NCI-H146 (cell line): ENCODE data around the gene SLC5A12.

Experiments used
- DNase-seq: peaks from one replicate; lab custom pipeline; 2025; lab: John Stamatoyannopoulos, UW

The SLC5A12 gene

GRCh38 chr11:26719289-26719973 lies 2.4 kb downstream of the SLC5A12 start:
- DNase-seq = no peak

- DNase-seq = no peak
These were observed 4.1 kb downstream of the SLC5A12 start for GRCh38 chr11:26717771-26718170.

DNA sequence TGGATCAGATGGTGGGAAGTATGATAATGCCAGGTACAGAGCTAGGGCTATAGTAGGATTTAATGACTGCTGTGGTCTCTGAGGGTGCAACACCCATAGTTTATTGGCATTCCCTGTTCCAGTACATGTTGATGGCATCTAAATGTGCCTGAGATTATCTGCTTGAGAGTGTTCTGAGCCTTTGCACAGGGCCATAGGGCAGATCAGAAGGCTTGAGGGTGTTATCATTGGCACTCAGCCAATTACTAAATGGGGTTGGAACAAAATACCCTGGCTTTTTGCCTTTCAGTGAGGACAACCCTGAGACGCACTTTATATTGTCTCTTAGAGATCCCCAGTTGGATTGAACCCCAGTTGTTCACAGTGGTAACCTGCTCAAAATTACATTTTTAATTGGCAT lies 6.7 kb downstream of the SLC5A12 start:
- DNase-seq = peak; percentile 77

DNA sequence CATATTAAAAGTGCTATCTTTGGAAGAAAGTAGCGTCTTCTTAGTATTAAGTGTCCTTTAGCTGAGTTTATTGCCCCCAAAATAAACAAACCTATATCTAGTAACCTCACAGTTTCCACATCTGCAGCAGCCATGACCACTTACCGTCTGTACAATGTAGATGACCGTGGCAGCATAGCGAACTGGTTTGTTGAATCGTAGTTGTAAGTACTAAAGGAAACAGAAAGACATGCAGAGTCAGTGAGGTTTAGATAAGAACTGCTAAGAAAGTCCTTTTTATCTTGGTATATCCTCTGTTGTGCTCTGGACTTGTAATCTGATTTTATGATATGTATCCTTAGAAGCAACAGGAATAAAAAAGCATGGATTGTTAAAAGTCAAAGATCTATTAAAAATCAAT lies 9.4 kb downstream of the SLC5A12 start:
- DNase-seq = no peak

GRCh38 chr11:26710489-26710888 lies 11.4 kb downstream of the SLC5A12 start:
- no peak for DNase-seq

GRCh38 chr11:26708736-26709456 lies 13.0 kb downstream of the SLC5A12 start:
- no peak for DNase-seq

GRCh38 chr11:26706181-26706580 lies 15.7 kb downstream of the SLC5A12 start:
- no peak for DNase-seq

DNA sequence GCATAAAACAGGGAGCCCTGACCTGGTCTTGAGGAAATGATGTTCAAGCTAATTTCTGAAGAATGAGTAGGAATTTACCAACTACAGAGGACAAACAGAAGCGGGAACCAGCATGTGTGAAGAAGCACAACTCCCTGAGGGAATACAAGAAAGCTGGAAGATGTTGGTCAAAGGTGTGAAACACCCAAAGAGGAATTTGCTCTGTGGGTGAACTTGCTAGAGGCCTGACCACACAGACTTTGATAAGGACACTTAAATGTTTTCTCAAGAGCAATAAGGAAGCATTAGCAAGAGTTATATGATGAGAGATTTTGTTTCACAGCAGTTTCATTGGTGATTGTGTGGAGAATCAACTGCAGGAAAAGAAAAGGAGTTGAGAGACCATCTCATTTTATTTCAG lies 17.6 kb downstream of the SLC5A12 start:
- no peak for DNase-seq

DNA sequence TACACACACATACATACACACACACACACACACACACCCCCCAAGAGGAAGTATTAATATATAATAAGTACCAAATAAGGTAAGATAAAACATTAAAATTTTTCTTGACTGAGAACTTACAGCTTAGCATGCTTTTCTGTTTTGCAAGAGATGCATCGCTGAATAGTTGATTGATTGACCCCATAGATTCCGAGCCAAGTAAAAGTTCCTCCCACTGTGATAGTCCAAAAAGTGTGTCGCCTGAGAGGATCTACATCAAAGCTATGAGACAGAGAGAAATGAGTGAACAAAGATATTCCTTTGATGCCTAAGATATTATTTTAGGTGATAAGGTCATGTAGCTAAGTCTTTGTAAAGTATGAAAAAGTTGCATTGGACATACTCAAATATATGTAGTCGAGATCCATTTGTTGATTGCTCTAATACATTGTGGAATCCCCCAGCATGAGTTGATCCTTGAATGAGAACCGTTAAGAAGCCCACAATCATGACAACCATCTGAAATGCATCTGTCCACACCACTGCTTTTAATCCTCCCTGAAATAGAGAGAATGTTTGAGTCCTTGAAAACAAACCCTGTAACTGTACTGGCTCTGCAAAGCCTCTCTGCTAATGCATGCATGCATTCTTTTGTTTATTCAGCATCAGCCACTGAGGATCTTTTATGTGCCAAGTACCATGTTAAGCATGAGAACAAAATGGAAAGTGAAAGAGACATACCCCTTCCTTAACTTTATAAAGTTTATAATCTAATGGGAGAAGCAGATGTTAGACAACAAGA lies 18.3 kb downstream of the SLC5A12 start:
- DNase-seq = no peak

DNA sequence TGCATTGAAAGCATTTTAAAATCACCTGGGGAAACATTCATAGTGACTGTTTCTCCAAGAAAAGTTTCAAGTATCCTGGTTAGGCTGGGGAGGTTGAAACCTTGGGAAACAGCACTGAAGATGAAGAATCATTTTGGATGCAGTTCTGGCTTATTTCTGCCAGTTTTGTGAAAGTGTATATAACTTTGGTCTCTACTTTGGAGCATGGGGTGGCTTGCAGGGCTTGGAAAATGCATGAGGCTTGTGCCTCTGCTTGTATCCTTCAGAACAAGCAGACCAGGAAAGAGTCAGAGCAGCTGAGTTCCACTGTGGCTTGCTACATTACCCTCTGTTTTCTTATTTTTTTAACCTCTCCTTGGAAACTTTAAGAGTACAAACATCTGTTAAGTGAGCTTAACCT lies 19.5 kb downstream of the SLC5A12 start:
- no peak for DNase-seq

DNA sequence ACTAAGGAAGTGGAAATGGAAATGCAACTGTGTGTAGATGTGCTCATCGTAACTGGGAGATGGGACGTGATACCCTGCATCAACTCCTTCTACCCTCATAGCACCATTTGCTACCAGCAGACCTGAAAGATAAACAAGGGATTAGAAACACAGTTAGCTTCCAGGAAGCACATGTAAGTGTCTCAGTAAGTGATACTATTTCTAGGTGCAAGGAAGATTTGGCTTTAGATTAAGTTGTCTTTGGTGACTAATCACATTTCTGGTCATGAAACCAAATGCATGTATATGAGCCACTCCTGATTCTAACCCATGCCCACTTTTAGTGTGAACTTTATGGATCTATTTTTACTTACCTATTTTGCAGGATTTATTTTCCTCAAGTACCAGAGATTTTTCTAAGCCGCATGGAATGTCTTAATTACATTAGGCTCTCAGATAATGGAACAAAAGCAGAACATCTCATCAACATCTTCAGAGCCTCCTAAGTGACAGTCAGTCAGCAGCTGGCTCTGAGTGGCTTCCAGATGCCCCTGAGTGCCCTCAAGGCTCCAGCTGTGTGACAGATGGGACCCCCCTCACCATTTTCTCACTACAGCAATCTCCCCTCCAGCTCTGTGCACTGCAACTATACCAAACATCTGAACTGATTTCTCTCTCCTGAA lies 21.2 kb downstream of the SLC5A12 start:
- no peak for DNase-seq

DNA sequence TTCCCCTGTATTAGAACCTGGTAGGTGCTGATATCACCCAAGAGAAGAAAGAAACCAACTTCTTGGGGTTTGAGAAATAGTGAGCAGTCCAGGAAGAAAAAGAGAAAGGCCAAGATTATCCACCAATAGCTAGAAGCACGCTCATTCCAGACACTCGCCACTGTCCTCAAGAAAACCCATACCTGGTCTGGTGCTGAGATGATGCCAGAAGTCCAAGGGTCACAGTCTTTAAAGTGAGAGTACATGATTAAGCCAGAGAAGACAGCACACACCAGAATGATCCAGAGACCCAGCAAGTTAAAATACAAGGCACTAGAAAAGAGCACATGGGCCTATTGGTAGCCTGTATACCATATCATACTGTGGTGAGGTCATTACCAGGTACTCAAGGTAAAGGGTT lies 23.6 kb downstream of the SLC5A12 start:
- DNase-seq = no peak

DNA sequence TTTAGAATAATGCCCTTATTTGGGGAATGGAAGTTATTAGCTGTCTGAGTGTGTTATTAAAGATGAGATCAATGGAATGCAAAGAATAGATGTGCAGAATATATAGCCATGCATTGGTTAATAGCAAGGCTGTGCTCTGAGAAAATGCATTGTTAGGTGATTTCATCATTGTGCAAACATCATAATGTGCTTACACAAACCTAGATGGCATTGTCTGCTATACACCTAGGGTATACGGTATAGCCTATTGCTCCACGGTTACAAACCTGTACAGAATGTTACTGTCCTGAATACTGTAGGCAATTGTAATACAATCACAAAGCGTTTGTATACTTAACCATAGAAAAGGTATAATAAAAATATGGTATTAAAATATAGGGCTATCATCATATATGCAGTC lies 25.5 kb downstream of the SLC5A12 start:
- DNase-seq = peak; percentile 47

- DNase-seq = no peak
These were observed 33.2 kb downstream of the SLC5A12 start for GRCh38 chr11:26688701-26689100.

GRCh38 chr11:26687351-26687750 lies 34.5 kb downstream of the SLC5A12 start:
- DNase-seq = no peak

GRCh38 chr11:26677566-26677965 lies 44.3 kb downstream of the SLC5A12 start:
- DNase-seq = no peak

- DNase-seq = no peak
These were observed 45.2 kb downstream of the SLC5A12 start for GRCh38 chr11:26676641-26677040.

GRCh38 chr11:26675233-26675928 lies 46.5 kb downstream of the SLC5A12 start:
- DNase-seq = no peak

DNA sequence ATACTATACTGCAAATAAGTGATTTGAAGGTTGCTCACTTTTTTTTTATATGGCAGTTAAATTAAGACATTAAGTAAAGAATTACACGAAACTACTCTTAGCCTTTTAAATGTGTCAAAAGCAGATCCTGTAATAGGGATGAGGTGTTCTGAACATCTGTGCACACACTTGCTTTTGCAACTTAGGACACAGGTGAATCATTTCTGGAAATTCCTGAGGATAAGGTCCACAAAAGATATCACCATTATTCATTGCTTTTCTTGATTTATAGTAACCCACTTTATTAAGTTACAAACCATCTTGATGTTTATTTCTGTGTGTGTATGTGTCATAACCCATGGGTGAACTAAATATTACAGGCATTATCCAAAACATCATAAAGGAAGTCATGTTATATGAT lies 55.9 kb downstream of the SLC5A12 start:
- DNase-seq = no peak

- no peak for DNase-seq
These were observed 56.8 kb downstream of the SLC5A12 start for GRCh38 chr11:26665036-26665435.

- DNase-seq = no peak
These were observed 58.9 kb downstream of the SLC5A12 start for GRCh38 chr11:26662916-26663315.

DNA sequence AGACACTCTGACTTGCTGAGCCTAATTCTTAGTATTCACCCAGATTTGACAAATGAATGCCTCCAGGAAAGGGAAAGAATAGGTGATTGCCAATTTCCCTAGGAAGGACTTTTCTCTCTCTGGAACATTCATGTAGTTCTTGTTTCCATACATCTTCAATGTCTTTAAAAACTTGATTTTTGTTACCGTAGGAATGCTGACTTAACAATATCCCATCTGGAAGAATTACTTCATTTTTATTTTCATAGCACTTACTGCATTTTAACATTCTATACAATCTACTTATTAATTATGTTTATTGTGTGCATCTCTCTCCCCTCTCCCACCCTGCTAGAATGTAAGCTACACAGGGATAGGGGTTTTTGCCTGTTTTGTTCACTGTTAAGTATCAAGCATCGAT lies 66.6 kb downstream of the SLC5A12 start:
- no peak for DNase-seq
